ENCODE data around the gene NUCB1. TPM values are rescaled to one million over a fixed set of nuclear protein-coding genes. Genes with fewer than 3 reads are reported as not detected.

Gene NUCB1
- total RNA-seq, 2 experiments from 2014 or later, result 73.7 to 77.0 TPM

DNA sequence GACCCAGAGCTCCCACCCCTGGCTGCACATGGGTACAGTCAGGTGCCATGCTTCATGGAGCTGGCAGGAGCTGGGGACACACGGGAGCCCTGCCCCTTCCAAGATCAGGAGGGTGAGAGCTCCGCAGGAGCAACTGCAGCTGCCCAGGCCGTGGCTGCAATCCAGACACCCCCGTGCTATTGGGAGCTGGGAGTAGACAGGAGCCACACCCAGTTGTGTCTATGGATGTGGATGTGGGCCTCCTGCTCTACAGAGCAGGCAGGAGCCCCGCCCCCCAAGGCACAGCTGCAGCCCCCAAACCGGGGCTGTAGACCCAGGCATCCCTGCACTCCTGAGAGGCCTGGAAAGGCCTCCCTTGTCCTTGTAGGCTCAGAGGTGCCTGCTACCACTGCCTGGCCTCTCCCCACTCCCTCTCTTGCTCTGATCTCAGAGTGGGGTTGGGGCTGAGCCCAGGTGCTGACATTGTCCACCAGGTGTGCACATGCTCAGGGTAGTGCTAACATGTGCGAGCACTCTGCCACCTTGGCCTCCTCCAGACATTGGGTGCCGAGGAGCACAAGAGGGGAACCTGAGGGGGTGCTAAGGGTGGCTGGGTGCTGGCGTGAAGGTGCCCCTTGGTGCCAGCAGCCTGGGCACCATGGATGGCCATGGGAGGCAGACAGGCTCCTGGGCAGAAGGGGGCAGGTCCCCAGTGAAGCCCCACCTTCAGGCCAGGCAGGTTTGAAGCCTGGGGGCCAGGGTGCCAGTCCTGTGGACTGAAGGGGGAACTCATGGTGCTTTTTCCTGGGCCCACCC, 46.5 kb downstream of the NUCB1 start:
- Histone ChIP-seq H3K4me1 (ENCODE audit: insufficient read depth, low read length) (no peaks in the 10 kb centered on the region), H3K27me3 (ENCODE audit: control insufficient read depth in 1 of 2, insufficient read depth in 2 of 2, low read length in 2 of 2) (no peaks in the 10 kb centered on the region), H3K4me3 (ENCODE audit: low read length) (no peak overlapping the region), H3K36me3 (ENCODE audit: insufficient read depth, low read length) (no peaks in the 10 kb centered on the region), H3K9me3 (ENCODE audit: control insufficient read depth in 1 of 2, insufficient read depth in 1 of 2, low read length in 2 of 2) (peaks cover 0 to 16% of the 10 kb centered on the region in 2 experiments), H3K27ac (ENCODE audit: low read depth in 1 of 2, low read length in 2 of 2) (no peak overlapping the region)
- intact Hi-C loops (cut with DNase I, micrococcal nuclease), result no loop called here
- Mint-ChIP-seq H3K4me3 (no peak overlapping the region), H3K4me1 (ENCODE audit: low read depth) (no peaks in the 10 kb centered on the region), H3K9me3 (no peaks in the 10 kb centered on the region), H3K27ac (no peak overlapping the region), H3K27me3 (no peaks in the 10 kb centered on the region), H3K36me3 (ENCODE audit: low read depth) (no peaks in the 10 kb centered on the region)
- ChIA-PET CTCF (no interaction called here), POLR2A (no interaction called here)
- ATAC-seq (ENCODE audit: poor library complexity) (no peak), DNase-seq (no peak)
- TF ChIP-seq, protein P1, sequence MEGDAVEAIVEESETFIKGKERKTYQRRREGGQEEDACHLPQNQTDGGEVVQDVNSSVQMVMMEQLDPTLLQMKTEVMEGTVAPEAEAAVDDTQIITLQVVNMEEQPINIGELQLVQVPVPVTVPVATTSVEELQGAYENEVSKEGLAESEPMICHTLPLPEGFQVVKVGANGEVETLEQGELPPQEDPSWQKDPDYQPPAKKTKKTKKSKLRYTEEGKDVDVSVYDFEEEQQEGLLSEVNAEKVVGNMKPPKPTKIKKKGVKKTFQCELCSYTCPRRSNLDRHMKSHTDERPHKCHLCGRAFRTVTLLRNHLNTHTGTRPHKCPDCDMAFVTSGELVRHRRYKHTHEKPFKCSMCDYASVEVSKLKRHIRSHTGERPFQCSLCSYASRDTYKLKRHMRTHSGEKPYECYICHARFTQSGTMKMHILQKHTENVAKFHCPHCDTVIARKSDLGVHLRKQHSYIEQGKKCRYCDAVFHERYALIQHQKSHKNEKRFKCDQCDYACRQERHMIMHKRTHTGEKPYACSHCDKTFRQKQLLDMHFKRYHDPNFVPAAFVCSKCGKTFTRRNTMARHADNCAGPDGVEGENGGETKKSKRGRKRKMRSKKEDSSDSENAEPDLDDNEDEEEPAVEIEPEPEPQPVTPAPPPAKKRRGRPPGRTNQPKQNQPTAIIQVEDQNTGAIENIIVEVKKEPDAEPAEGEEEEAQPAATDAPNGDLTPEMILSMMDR (IDR thresholded peaks at IDR 0.05), result no peak

DNA sequence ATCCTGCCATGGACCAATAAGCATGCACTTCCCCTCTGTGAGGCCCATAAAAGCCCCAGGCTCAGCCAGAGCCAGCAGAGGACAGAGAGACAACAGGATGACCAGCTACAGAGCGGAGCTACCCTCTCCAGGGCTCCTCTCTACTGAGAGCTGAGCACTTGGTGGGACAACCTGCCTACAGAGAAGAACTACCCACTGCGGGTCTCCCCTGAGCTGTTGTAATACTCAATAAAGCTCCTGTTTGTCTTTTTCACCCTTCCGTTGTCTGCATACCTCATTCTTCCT, 47.1 kb downstream of the NUCB1 start:
- Histone ChIP-seq H3K4me3 (ENCODE audit: low read length) (no peak overlapping the region), H3K27ac (ENCODE audit: low read depth in 1 of 2, low read length in 2 of 2) (no peak overlapping the region), H3K36me3 (ENCODE audit: insufficient read depth, low read length) (no peaks in the 10 kb centered on the region), H3K27me3 (ENCODE audit: control insufficient read depth in 1 of 2, insufficient read depth in 2 of 2, low read length in 2 of 2) (no peaks in the 10 kb centered on the region), H3K9me3 (ENCODE audit: control insufficient read depth in 1 of 2, insufficient read depth in 1 of 2, low read length in 2 of 2) (peaks cover 0 to 16% of the 10 kb centered on the region in 2 experiments), H3K4me1 (ENCODE audit: insufficient read depth, low read length) (no peaks in the 10 kb centered on the region)
- Mint-ChIP-seq H3K4me3 (no peak overlapping the region), H3K9me3 (no peaks in the 10 kb centered on the region), H3K36me3 (ENCODE audit: low read depth) (no peaks in the 10 kb centered on the region), H3K27me3 (no peaks in the 10 kb centered on the region), H3K27ac (no peak overlapping the region), H3K4me1 (ENCODE audit: low read depth) (no peaks in the 10 kb centered on the region)
- TF ChIP-seq, protein P1 (IDR thresholded peaks at IDR 0.05), result no peak
- DNase-seq (no peak), ATAC-seq (ENCODE audit: poor library complexity) (no peak)
- ChIA-PET CTCF (no interaction called here), POLR2A (no interaction called here)
- intact Hi-C loops (cut with DNase I, micrococcal nuclease), result no loop called here

GRCh38 chr19:48950159-48950558, 50.0 kb downstream of the NUCB1 start:
- ChIA-PET POLR2A (no interaction called here), CTCF (no interaction called here)
- peaks cover 0 to 16% of the 10 kb centered on the region in 2 experiments for H3K9me3 ChIP-seq (ENCODE audit: control insufficient read depth in 1 of 2, insufficient read depth in 1 of 2, low read length in 2 of 2)
- H3K27ac ChIP-seq (ENCODE audit: low read depth in 1 of 2, low read length in 2 of 2), result no peak overlapping the region
- Mint-ChIP-seq H3K36me3 (ENCODE audit: low read depth) (no peaks in the 10 kb centered on the region), H3K27me3 (no peaks in the 10 kb centered on the region), H3K27ac (no peak overlapping the region), H3K9me3 (no peaks in the 10 kb centered on the region), H3K4me3 (no peak overlapping the region), H3K4me1 (ENCODE audit: low read depth) (peaks cover 6% of the 10 kb centered on the region)
- H3K27me3 ChIP-seq (ENCODE audit: control insufficient read depth in 1 of 2, insufficient read depth in 2 of 2, low read length in 2 of 2), result no peaks in the 10 kb centered on the region
- intact Hi-C loops (cut with DNase I, micrococcal nuclease), result no loop called here
- H3K36me3 ChIP-seq (ENCODE audit: insufficient read depth, low read length), result no peaks in the 10 kb centered on the region
- no peak overlapping the region for H3K4me3 ChIP-seq (ENCODE audit: low read length)
- no peak for ATAC-seq (ENCODE audit: poor library complexity)
- H3K4me1 ChIP-seq (ENCODE audit: insufficient read depth, low read length), result peaks cover 8% of the 10 kb centered on the region
- DNase-seq, result no peak
- TF ChIP-seq, protein P1 (IDR thresholded peaks at IDR 0.05), result no peak

Measured in CD4-positive, alpha-beta T cell (primary cell).